ENCODE results near the gene AGK. TPM values are rescaled to one million over a fixed set of nuclear protein-coding genes. Genes with fewer than 3 reads are reported as not detected.

Gene AGK
- total RNA-seq, 1 experiment from 2014 or later = 22.1 TPM

DNA sequence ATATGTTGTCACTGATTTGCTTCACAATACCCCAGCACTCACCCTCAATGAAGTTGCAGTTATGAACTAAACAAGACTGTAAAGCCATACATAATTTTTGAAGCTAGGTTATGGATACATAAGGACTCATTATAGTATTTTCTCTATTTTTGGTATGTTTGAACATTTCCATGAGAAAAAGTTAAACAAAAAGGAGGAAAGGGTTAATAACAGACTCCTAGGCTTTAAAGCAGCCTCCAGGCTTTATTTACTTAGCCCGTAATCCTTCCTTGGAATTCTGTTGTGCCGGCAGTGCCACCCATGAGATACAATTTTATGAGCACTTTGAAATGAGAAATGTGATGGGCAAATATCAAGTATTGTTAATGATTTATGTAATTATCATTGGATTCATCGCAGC, 152.9 kb downstream of the AGK start:
- peak; percentile 41 for DNase-seq (ENCODE audit: low spot score)

GRCh38 chr7:141704741-141705140, 153.5 kb downstream of the AGK start:
- DNase-seq (ENCODE audit: low spot score) = peak; percentile 27

Other genes with a start within 250 kb of the AGK start
- gene DENND11, start 150.8 kb downstream of the AGK start, total RNA-seq (2014; rRNA removed; shearing (Covaris generic)) = 19.6 and 20.4 TPM in 2 replicates
- 0.03 TPM in 1 of 2 replicates, not detected in the other for gene WEE2, start 156.9 kb downstream of the AGK start, total RNA-seq (2014; rRNA removed; shearing (Covaris generic))
- gene SSBP1, start 186.9 kb downstream of the AGK start, total RNA-seq (2014; rRNA removed; shearing (Covaris generic)) = 194 and 242 TPM in 2 replicates
- gene TAS2R3, start 212.7 kb downstream of the AGK start, total RNA-seq (2014; rRNA removed; shearing (Covaris generic)) = 0.16 and 0.97 TPM in 2 replicates
- gene TAS2R4, start 225.3 kb downstream of the AGK start, total RNA-seq (2014; rRNA removed; shearing (Covaris generic)) = 0.13 and 0.23 TPM in 2 replicates
- gene TAS2R5, start 238.8 kb downstream of the AGK start, total RNA-seq (2014; rRNA removed; shearing (Covaris generic)) = 0.10 and 0.26 TPM in 2 replicates

Measured in HT-29 (cell line).